ENCODE data around the gene PEX10. TPM values are rescaled to one million over a fixed set of nuclear protein-coding genes. Genes with fewer than 3 reads are reported as not detected.

Gene PEX10
- total RNA-seq, 1 donor from 2014 or later, result 15.8 TPM

- Histone ChIP-seq H3K4me3 (no peak overlapping the region), H3K27ac (replicated peaks) (no peak overlapping the region), H3K4me1 (no peaks in the 10 kb centered on the region), H3K9me3 (replicated peaks) (no peaks in the 10 kb centered on the region), H3K27me3 (ENCODE audit: low read depth) (peaks cover 96% of the 10 kb centered on the region), H3K36me3 (no peaks in the 10 kb centered on the region)
- TF ChIP-seq, protein P1, sequence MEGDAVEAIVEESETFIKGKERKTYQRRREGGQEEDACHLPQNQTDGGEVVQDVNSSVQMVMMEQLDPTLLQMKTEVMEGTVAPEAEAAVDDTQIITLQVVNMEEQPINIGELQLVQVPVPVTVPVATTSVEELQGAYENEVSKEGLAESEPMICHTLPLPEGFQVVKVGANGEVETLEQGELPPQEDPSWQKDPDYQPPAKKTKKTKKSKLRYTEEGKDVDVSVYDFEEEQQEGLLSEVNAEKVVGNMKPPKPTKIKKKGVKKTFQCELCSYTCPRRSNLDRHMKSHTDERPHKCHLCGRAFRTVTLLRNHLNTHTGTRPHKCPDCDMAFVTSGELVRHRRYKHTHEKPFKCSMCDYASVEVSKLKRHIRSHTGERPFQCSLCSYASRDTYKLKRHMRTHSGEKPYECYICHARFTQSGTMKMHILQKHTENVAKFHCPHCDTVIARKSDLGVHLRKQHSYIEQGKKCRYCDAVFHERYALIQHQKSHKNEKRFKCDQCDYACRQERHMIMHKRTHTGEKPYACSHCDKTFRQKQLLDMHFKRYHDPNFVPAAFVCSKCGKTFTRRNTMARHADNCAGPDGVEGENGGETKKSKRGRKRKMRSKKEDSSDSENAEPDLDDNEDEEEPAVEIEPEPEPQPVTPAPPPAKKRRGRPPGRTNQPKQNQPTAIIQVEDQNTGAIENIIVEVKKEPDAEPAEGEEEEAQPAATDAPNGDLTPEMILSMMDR (IDR thresholded peaks at IDR 0.05; ENCODE audit: borderline replicate concordance), result no peak
- no peak for DNase-seq
- intact Hi-C loops (cut with micrococcal nuclease), result no loop called here
These were observed 39.4 kb upstream of the PEX10 start for GRCh38 chr1:2451741-2452140.

GRCh38 chr1:2449636-2450454 lies 37.5 kb upstream of the PEX10 start:
- intact Hi-C loops (cut with micrococcal nuclease), result no loop called here
- no peak for DNase-seq
- no peaks in the 10 kb centered on the region for H3K36me3 ChIP-seq
- H3K27me3 ChIP-seq (ENCODE audit: low read depth), result peaks cover 96% of the 10 kb centered on the region
- H3K4me1 ChIP-seq, result no peaks in the 10 kb centered on the region
- TF ChIP-seq, protein P1 (IDR thresholded peaks at IDR 0.05; ENCODE audit: borderline replicate concordance), result no peak
- no peak overlapping the region for H3K4me3 ChIP-seq
- H3K27ac ChIP-seq (replicated peaks), result no peak overlapping the region
- H3K9me3 ChIP-seq (replicated peaks), result no peaks in the 10 kb centered on the region

- intact Hi-C loops (cut with micrococcal nuclease), result no loop called here
- H3K27me3 ChIP-seq (ENCODE audit: low read depth), result peaks cover 96% of the 10 kb centered on the region
- no peaks in the 10 kb centered on the region for H3K9me3 ChIP-seq (replicated peaks)
- no peaks in the 10 kb centered on the region for H3K36me3 ChIP-seq
- H3K4me3 ChIP-seq, result no peak overlapping the region
- no peak for DNase-seq
- H3K27ac ChIP-seq (replicated peaks), result no peak overlapping the region
- TF ChIP-seq, protein P1 (IDR thresholded peaks at IDR 0.05; ENCODE audit: borderline replicate concordance), result no peak
- H3K4me1 ChIP-seq, result no peaks in the 10 kb centered on the region
These were observed 35.7 kb upstream of the PEX10 start for GRCh38 chr1:2448098-2448445.

GRCh38 chr1:2447276-2448097 lies 35.1 kb upstream of the PEX10 start:
- H3K4me3 ChIP-seq, result no peak overlapping the region
- DNase-seq, result no peak
- H3K27me3 ChIP-seq (ENCODE audit: low read depth), result peaks cover 96% of the 10 kb centered on the region
- intact Hi-C loops (cut with micrococcal nuclease), result no loop called here
- TF ChIP-seq, protein P1 (IDR thresholded peaks at IDR 0.05; ENCODE audit: borderline replicate concordance), result no peak
- no peaks in the 10 kb centered on the region for H3K36me3 ChIP-seq
- H3K4me1 ChIP-seq, result no peaks in the 10 kb centered on the region
- no peak overlapping the region for H3K27ac ChIP-seq (replicated peaks)
- no peaks in the 10 kb centered on the region for H3K9me3 ChIP-seq (replicated peaks)

DNA sequence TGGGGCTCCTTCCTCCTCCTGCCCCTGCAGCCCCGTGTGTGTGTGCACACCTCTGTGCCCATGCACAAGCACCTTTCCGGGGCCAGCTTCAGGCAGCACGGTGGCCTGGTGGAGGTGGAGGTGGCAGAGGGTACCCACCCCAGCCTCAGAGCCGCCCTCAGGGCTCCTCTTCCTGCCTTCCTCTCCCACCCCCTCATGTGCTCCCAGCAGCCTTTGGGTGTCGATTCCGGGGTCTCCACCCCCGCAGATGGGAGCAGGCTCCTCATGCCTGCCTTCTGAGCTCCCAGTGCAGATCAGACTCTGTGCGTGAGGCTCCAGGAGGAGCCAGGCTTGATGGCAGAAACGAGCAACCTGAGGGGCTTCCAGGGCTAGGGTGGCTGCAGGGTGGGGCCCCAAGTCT lies 34.5 kb upstream of the PEX10 start:
- intact Hi-C loops (cut with micrococcal nuclease), result no loop called here
- H3K27me3 ChIP-seq (ENCODE audit: low read depth), result peaks cover 96% of the 10 kb centered on the region

More for the DNA sequence above, 34.5 kb upstream of the PEX10 start:
- Histone ChIP-seq H3K9me3 (replicated peaks) (no peaks in the 10 kb centered on the region), H3K36me3 (no peaks in the 10 kb centered on the region), H3K27ac (replicated peaks) (no peak overlapping the region), H3K4me1 (no peaks in the 10 kb centered on the region), H3K4me3 (no peak overlapping the region)
- TF ChIP-seq, protein P1 (IDR thresholded peaks at IDR 0.05; ENCODE audit: borderline replicate concordance), result no peak
- no peak for DNase-seq
